ENCODE measurements around the gene KERA. TPM values are rescaled to one million over a fixed set of nuclear protein-coding genes. Genes with fewer than 3 reads are reported as not detected.

KERA gene
- total RNA-seq, 2 experiments from 2014 or later, result not detected

DNA sequence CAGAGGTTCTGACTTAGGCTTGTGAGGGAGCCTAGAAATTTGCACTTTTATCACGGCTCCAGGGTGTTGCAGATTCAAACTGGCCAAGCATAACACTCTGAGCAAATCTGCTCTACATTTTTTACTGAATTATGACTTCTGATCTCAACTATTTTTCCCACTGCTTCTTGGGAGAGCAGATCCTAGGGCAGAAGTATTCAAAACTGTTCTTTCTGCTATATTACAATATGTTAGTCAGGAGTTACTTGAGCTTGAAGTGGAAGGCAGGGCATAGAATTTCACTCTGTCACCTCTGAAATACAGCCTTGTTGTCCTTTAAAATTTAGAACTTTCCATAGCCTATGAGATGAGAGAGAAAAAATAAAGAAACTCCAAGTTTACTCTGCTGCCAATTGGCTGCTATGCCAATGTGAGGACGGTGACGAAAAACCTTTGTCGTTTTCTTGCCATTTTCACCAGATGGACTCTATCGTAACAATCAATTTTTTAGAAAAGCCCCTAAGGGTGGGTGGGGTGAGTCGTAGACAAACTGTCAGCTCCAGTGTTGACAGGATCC, 16.4 kb upstream of the KERA start:
- H3K27ac ChIP-seq (ENCODE audit: low read depth, low read length, poor library complexity, severe bottlenecking), result no peak overlapping the region
- no peaks in the 10 kb centered on the region for H3K79me2 ChIP-seq (ENCODE audit: insufficient read depth, low read depth, low read length)
- H3K9me3 ChIP-seq (ENCODE audit: low read length), result no peaks in the 10 kb centered on the region
- no TSS peak for BruUV-seq (replicated peaks)
- no peaks in the 10 kb centered on the region for H3K9me2 ChIP-seq (ENCODE audit: insufficient read depth, low read length)
- no peak overlapping the region for H2AFZ ChIP-seq (ENCODE audit: low read length)
- H3K4me3 ChIP-seq (ENCODE audit: low read depth, low read length, poor library complexity, severe bottlenecking), result no peak overlapping the region
- POLR2A ChIA-PET, result no interaction called here
- DNase-seq (ENCODE audit: low spot score), result no peak
- CTCF ChIA-PET (ENCODE audit: unreplicated experiment), result no interaction called here
- intact Hi-C loops (cut with micrococcal nuclease; ENCODE audit: unreplicated experiment), result no loop called here
- TF ChIP-seq, protein P1, sequence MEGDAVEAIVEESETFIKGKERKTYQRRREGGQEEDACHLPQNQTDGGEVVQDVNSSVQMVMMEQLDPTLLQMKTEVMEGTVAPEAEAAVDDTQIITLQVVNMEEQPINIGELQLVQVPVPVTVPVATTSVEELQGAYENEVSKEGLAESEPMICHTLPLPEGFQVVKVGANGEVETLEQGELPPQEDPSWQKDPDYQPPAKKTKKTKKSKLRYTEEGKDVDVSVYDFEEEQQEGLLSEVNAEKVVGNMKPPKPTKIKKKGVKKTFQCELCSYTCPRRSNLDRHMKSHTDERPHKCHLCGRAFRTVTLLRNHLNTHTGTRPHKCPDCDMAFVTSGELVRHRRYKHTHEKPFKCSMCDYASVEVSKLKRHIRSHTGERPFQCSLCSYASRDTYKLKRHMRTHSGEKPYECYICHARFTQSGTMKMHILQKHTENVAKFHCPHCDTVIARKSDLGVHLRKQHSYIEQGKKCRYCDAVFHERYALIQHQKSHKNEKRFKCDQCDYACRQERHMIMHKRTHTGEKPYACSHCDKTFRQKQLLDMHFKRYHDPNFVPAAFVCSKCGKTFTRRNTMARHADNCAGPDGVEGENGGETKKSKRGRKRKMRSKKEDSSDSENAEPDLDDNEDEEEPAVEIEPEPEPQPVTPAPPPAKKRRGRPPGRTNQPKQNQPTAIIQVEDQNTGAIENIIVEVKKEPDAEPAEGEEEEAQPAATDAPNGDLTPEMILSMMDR (conservative IDR thresholded peaks at IDR 0.05; ENCODE audit: low read length), result no peak
- TF ChIP-seq EZH2phosphoT487 (IDR thresholded peaks at IDR 0.05; ENCODE audit: borderline replicate concordance, low read depth, low read length), result no peak
- no peak overlapping the region for H3K4me2 ChIP-seq (ENCODE audit: low read length)
- H4K20me1 ChIP-seq (ENCODE audit: insufficient read depth, low read length), result no peaks in the 10 kb centered on the region
- H3K4me1 ChIP-seq (ENCODE audit: insufficient read depth, low read length, poor library complexity, severe bottlenecking), result no peaks in the 10 kb centered on the region
- no peaks in the 10 kb centered on the region for H3K36me3 ChIP-seq (ENCODE audit: insufficient read depth, low read length)

DNA sequence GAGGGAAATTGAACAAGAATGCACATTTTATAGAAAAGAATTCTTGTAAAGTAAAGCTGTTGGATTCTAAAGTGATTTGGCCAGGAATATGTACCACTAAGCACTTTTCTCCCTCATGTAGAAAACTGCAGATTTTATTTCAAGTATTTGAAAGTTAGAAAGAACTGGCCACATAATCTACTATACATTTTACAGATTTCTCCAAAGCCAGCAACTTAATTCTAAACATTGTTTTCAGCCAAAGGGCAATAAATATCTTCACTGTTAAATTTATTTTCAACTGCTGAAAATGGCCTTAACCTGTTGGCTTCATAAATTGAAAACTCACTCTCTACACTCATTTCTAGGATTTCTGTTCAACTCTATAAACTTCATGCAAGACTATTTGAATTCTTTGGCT, 15.6 kb upstream of the KERA start:
- H3K9me2 ChIP-seq (ENCODE audit: insufficient read depth, low read length), result no peaks in the 10 kb centered on the region
- ChIA-PET POLR2A (no interaction called here), CTCF (ENCODE audit: unreplicated experiment) (no interaction called here)
- H3K36me3 ChIP-seq (ENCODE audit: insufficient read depth, low read length), result no peaks in the 10 kb centered on the region
- no peaks in the 10 kb centered on the region for H3K9me3 ChIP-seq (ENCODE audit: low read length)
- intact Hi-C loops (cut with micrococcal nuclease; ENCODE audit: unreplicated experiment), result no loop called here
- no peaks in the 10 kb centered on the region for H3K4me1 ChIP-seq (ENCODE audit: insufficient read depth, low read length, poor library complexity, severe bottlenecking)
- no peak overlapping the region for H3K4me2 ChIP-seq (ENCODE audit: low read length)
- H3K27ac ChIP-seq (ENCODE audit: low read depth, low read length, poor library complexity, severe bottlenecking), result no peak overlapping the region
- no peak for DNase-seq (ENCODE audit: low spot score)
- H4K20me1 ChIP-seq (ENCODE audit: insufficient read depth, low read length), result no peaks in the 10 kb centered on the region
- H2AFZ ChIP-seq (ENCODE audit: low read length), result no peak overlapping the region
- H3K4me3 ChIP-seq (ENCODE audit: low read depth, low read length, poor library complexity, severe bottlenecking), result no peak overlapping the region
- H3K79me2 ChIP-seq (ENCODE audit: insufficient read depth, low read depth, low read length), result no peaks in the 10 kb centered on the region
- TF ChIP-seq EZH2phosphoT487 (IDR thresholded peaks at IDR 0.05; ENCODE audit: borderline replicate concordance, low read depth, low read length), result no peak
- TF ChIP-seq, protein P1 (conservative IDR thresholded peaks at IDR 0.05; ENCODE audit: low read length), result no peak
- BruUV-seq (replicated peaks), result no TSS peak

DNA sequence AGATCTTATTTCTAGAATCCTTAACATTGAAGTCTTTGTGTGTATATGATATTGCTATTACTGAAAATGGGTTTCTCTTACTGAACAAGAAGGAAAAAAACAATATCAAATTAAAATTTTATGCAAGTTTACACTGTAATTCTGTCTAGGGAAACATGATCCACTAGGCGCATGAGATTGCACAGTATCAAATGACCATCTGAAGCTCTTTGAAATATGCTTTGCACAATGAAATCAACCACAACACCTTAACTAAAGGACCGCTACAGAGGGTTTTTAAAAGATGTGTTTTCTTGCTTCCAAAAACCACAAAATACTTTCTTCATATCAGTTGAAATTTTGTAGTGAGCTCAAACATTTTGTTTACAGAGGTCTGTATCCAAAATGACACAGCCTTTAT, 15.1 kb upstream of the KERA start:
- TF ChIP-seq, protein P1 (conservative IDR thresholded peaks at IDR 0.05; ENCODE audit: low read length), result no peak
- no peak for TF ChIP-seq EZH2phosphoT487 (IDR thresholded peaks at IDR 0.05; ENCODE audit: borderline replicate concordance, low read depth, low read length)
- no peak for DNase-seq (ENCODE audit: low spot score)
- Histone ChIP-seq H3K79me2 (ENCODE audit: insufficient read depth, low read depth, low read length) (no peaks in the 10 kb centered on the region), H3K9me3 (ENCODE audit: low read length) (no peaks in the 10 kb centered on the region), H4K20me1 (ENCODE audit: insufficient read depth, low read length) (no peaks in the 10 kb centered on the region), H3K4me2 (ENCODE audit: low read length) (no peak overlapping the region), H3K9me2 (ENCODE audit: insufficient read depth, low read length) (no peaks in the 10 kb centered on the region), H3K27ac (ENCODE audit: low read depth, low read length, poor library complexity, severe bottlenecking) (no peak overlapping the region), H2AFZ (ENCODE audit: low read length) (no peak overlapping the region), H3K4me1 (ENCODE audit: insufficient read depth, low read length, poor library complexity, severe bottlenecking) (no peaks in the 10 kb centered on the region), H3K4me3 (ENCODE audit: low read depth, low read length, poor library complexity, severe bottlenecking) (no peak overlapping the region), H3K36me3 (ENCODE audit: insufficient read depth, low read length) (no peaks in the 10 kb centered on the region)
- ChIA-PET POLR2A (interaction anchor here (0.6 kb wide), 1 partner anchor 151 kb away, joined by 5 read pairs; no protein-coding TSS in a partner anchor), CTCF (ENCODE audit: unreplicated experiment) (no interaction called here)
- BruUV-seq (replicated peaks), result no TSS peak
- intact Hi-C loops (cut with micrococcal nuclease; ENCODE audit: unreplicated experiment), result no loop called here
